HG03342 (cell line): ENCODE data around the gene PSAP.

ENCODE experiments used
- ATAC-seq: cut with Tn5 transposase; IDR thresholded peaks from one replicate; pipeline ENCODE4 v1.9.1; 2021; ENCODE audit warnings: mild to moderate bottlenecking, moderate library complexity; ENCODE audit not compliant: unreplicated experiment

The PSAP gene

GRCh38 chr10:71770255-71770654 lies 80.8 kb downstream of the PSAP start:
- no peak for ATAC-seq

GRCh38 chr10:71769279-71769823 lies 81.7 kb downstream of the PSAP start:
- no peak for ATAC-seq

- no peak for ATAC-seq
These were observed 83.5 kb downstream of the PSAP start for GRCh38 chr10:71767420-71768035.

- ATAC-seq = no peak
These were observed 84.2 kb downstream of the PSAP start for GRCh38 chr10:71766717-71767419.
